GM12873 (cell line): Measurements from ENCODE around the gene SERP1.

Experiments used
- TF ChIP-seq, protein P1 (sequence below): IDR thresholded peaks from 2 replicates; pipeline ENCODE4 v1.5.1; 2012; ENCODE audit warnings: low read depth, mild to moderate bottlenecking, moderate library complexity, low read length, control low read depth; ENCODE audit not compliant: insufficient read depth; ENCODE audit errors: missing control alignments

Gene SERP1

DNA sequence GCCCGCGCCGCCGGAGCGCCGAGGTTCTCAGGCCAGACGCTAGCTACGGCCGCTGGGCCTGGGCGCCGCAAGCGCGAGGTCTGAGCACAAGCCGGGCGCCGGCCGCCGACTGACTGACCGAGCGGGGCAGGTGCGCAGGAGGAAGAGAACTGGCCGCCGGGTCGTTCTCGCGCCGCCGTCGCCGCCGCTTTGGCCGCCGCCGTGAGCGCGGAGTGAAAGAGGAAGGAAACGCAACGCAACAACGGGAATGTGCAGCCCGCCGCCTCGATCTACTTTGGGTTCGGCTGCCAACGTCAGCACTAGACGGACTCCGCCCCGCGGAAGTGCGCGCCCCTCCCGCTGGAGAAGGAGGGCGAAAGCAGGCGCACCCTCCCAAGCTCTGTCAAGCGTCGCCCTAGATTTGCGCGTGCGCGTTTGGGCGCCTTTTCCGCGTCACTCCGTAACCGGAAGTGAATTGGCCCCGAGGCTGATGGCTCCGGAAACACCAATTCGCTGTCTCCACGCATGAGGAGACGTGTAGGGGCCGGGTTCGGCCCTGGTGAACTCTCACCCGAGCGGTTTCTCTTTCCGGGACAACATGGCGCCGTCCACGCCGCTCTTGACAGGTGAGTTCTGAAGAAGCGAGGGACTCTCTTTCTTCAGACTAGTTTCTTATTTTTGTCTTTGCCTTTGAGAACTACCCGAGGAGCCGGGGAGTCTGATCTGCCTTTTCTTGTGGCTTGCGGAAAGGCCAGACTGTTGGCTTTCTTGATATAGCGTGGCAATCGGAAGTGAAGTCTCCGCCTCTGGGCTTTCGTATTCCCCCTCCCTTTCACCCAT is at the start of gene SERP1, which contains the start of gene EIF2A:
TSS of gene SERP1 (minus strand) at position 271 of the 819 bp plus-strand sequence. CDS start 361 bp downstream, outside the sequence.
TSS of gene EIF2A (plus strand) at position 562 of the 819 bp plus-strand sequence. CDS start at position 578, 16 bp downstream.
- TF ChIP-seq, protein P1, sequence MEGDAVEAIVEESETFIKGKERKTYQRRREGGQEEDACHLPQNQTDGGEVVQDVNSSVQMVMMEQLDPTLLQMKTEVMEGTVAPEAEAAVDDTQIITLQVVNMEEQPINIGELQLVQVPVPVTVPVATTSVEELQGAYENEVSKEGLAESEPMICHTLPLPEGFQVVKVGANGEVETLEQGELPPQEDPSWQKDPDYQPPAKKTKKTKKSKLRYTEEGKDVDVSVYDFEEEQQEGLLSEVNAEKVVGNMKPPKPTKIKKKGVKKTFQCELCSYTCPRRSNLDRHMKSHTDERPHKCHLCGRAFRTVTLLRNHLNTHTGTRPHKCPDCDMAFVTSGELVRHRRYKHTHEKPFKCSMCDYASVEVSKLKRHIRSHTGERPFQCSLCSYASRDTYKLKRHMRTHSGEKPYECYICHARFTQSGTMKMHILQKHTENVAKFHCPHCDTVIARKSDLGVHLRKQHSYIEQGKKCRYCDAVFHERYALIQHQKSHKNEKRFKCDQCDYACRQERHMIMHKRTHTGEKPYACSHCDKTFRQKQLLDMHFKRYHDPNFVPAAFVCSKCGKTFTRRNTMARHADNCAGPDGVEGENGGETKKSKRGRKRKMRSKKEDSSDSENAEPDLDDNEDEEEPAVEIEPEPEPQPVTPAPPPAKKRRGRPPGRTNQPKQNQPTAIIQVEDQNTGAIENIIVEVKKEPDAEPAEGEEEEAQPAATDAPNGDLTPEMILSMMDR: no peak

DNA sequence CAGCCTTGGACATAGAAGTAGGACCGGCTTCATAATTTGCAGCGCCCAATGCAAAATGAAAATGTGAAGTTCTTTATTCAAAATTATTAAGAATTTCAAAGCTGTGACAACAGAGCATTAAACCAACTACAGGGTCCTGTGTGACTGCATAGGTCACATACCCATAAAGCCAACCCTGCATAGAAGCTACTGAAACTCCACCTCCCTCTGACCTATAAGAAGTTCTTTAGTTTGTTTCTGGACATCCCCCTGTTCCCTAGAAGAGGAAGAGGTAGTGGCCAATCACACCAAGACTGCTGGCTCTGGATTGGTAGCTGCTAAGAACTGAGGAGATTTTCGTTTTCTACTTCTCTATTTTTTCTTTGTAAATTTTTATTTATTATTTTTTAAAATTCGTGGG is 47.9 kb upstream of the SERP1 start:
- TF ChIP-seq, protein P1: no peak

DNA sequence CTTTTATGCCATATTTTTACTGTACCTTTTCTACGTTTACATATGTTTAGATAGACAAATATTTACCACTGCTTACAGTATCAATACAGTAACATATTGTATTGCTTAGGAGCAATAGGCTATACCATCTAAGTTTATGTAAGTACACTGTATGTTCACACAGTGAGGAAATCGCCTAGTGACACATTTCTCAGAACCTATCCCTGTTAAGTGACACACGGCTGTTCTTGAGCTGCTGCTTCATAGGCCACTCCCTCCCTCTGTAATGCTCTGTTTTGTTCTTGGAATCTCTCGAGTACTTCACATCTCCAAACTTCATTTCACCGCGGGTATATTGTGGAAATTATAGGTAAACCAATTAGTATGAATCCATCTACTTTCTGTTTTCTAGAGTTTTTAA is 43.5 kb upstream of the SERP1 start:
- TF ChIP-seq, protein P1: no peak

DNA sequence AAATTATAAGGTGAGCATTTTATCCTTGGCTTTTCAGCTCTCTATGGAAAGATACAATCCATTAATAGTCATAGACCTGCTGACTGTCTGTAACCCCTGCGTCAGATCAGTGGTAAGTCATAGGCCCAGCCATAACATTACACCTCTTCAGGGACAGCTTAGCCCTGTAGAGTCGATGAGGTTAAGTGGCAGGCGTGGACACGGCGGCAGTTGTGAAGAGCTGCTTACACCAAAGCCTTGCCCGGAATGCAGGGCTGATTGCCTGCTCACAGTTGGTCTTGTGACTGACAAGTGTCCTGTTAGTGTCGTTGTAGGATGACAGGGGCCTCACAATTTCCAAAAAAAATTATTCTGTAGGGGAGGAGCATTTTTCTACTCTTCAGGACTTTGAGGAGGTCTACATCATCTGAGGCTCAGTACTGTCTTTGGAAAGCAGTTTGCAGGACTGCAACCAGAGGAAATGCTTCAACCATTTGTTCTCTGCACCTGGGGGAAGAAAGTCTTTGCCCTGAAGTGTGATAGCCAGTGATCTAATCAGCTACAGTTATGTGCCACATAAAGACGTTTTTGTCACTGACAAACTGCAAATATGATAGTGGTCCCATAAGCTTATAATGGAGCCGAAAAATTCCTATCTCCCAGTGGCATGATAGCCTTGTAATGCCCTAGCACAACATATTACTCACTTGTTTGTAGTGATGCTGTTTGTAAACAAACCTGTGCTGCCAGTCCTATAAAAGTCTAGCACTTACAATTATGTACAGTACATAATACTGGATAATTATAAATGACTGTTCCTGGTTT is 41.9 kb upstream of the SERP1 start:
- TF ChIP-seq, protein P1: no peak

DNA sequence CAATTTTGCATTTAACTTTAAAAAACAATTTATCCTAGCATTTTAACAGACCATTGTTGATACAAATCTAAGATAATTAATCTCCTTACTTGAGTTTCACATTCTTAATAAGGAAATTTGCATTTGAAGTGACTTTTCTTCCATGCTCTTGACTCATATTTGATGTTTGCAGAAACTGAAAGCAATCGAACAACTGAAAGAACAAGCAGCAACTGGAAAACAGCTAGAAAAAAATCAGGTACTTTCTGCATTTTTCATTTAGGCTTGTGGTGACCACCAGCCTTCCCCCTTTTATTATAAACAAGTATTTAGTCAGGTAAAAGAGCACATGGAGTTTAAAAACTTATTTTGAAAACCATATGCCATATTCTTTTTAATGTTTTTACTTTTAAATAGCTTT is 36.7 kb upstream of the SERP1 start:
- TF ChIP-seq, protein P1: no peak

DNA sequence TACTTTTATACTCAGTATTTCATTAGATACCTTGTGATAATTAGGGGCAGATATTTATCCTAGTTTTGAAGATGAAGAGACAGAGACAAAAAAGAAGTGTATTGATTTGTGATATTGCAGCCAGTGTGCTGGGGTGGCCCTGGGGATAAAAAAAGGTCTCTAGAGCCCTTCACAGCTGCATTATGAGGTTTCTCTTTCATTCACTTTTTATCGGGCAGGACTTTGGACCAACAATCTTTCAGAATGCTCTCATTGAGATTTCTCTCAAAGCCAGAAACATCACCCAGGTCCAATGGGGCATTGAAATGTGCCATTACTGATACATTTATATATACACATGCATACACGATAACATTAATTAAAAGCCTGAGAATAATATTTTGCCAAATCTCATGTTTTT is 36.3 kb upstream of the SERP1 start:
- TF ChIP-seq, protein P1: no peak

DNA sequence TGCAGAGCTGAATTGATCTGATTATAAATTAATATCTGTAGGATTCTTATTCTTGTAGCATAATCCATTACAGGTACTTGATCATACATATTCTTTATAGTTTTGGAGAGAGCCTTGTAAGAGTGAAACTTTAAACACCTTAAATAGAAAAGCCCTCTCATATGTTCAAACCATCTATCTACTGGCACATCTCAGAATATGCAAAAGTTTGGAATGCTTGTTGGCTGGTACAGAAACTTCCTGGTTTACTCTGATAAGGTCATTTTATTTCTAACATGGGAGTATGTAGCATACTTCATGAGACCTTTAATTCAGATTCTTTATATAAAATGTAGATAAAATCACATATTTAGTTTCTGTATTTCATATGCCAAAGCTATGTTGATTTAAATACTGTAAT is 34.9 kb upstream of the SERP1 start:
- TF ChIP-seq, protein P1: no peak
